ENCODE results near the gene NKX2-1. TPM values are rescaled to one million over a fixed set of nuclear protein-coding genes. Genes with fewer than 3 reads are reported as not detected.
"Not testable (repeated sequence)": the region's sequence is repeated elsewhere in the genome, so short reads cannot be mapped to it uniquely, and the experiment has no call there.

The NKX2-1 gene
- total RNA-seq, 3 donors from 2014 or later (not counting 1 experiment from before 2014, with no cell fraction given), result not detected

GRCh38 chr14:36553656-36554260, 33.7 kb upstream of the NKX2-1 start:
- H3K36me3 Mint-ChIP-seq, result no peaks in the 10 kb centered on the region
- no peak overlapping the region for H3K4me3 Mint-ChIP-seq
- DNase-seq, result peak in 1 of 2 donors; percentile 9
- TF ChIP-seq, protein P1, sequence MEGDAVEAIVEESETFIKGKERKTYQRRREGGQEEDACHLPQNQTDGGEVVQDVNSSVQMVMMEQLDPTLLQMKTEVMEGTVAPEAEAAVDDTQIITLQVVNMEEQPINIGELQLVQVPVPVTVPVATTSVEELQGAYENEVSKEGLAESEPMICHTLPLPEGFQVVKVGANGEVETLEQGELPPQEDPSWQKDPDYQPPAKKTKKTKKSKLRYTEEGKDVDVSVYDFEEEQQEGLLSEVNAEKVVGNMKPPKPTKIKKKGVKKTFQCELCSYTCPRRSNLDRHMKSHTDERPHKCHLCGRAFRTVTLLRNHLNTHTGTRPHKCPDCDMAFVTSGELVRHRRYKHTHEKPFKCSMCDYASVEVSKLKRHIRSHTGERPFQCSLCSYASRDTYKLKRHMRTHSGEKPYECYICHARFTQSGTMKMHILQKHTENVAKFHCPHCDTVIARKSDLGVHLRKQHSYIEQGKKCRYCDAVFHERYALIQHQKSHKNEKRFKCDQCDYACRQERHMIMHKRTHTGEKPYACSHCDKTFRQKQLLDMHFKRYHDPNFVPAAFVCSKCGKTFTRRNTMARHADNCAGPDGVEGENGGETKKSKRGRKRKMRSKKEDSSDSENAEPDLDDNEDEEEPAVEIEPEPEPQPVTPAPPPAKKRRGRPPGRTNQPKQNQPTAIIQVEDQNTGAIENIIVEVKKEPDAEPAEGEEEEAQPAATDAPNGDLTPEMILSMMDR (IDR thresholded peaks at IDR 0.05), result no peak
- H3K27ac Mint-ChIP-seq, result no peak overlapping the region
- H3K9me3 ChIP-seq (ENCODE audit: control insufficient read depth, insufficient read depth, low read length), result no peaks in the 10 kb centered on the region
- no peak for ATAC-seq
- no peak overlapping the region for H3K27ac ChIP-seq (ENCODE audit: low read length)
- no peaks in the 10 kb centered on the region for H3K27me3 Mint-ChIP-seq (ENCODE audit: low read depth in 2 of 2)
- H3K4me3 ChIP-seq (ENCODE audit: low read length), result no peak overlapping the region
- no peaks in the 10 kb centered on the region for H3K4me1 ChIP-seq (ENCODE audit: control insufficient read depth, insufficient read depth, low read length)
- H3K9me3 Mint-ChIP-seq, result no peaks in the 10 kb centered on the region
- H3K27me3 ChIP-seq (ENCODE audit: control insufficient read depth, insufficient read depth, low read length), result no peaks in the 10 kb centered on the region
- intact Hi-C loops (cut with micrococcal nuclease), result no loop called here
- H3K36me3 ChIP-seq (ENCODE audit: control insufficient read depth, insufficient read depth, low read length), result no peaks in the 10 kb centered on the region
- WGBS (ENCODE audit: insufficient coverage), result 79% methylated on average over 2 of the region's 4 CpGs
- no peaks in the 10 kb centered on the region for H3K4me1 Mint-ChIP-seq

DNA sequence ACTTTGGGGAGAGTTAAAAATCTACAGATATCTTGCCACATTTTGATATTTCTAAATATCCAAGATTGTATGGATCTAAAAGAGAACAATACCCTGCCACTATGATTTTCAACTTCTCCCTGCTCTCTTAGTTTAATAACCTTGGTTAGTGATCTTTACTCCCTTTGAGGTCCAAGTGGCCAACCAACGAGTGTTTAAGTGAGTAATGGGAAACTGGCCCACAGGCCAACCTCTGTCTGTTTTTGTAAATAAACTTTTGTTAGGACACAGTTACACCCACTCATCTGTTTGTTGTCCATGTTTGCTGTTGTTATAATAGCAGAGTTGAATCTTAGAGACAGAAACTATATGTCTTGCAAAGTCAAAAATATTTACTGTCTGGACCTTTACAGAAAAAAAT, 30.9 kb upstream of the NKX2-1 start:
- ATAC-seq, result no peak
- no peaks in the 10 kb centered on the region for H3K36me3 Mint-ChIP-seq
- H3K27ac Mint-ChIP-seq, result no peak overlapping the region
- Histone ChIP-seq H3K27me3 (ENCODE audit: control insufficient read depth, insufficient read depth, low read length) (no peaks in the 10 kb centered on the region), H3K4me3 (ENCODE audit: low read length) (no peak overlapping the region), H3K27ac (ENCODE audit: low read length) (no peak overlapping the region), H3K9me3 (ENCODE audit: control insufficient read depth, insufficient read depth, low read length) (no peaks in the 10 kb centered on the region), H3K36me3 (ENCODE audit: control insufficient read depth, insufficient read depth, low read length) (no peaks in the 10 kb centered on the region), H3K4me1 (ENCODE audit: control insufficient read depth, insufficient read depth, low read length) (no peaks in the 10 kb centered on the region)
- no peaks in the 10 kb centered on the region for H3K9me3 Mint-ChIP-seq
- 22% methylated on average over 1 of the region's 1 CpG for WGBS (ENCODE audit: insufficient coverage)
- intact Hi-C loops (cut with micrococcal nuclease), result no loop called here
- H3K27me3 Mint-ChIP-seq (ENCODE audit: low read depth in 2 of 2), result no peaks in the 10 kb centered on the region
- no peaks in the 10 kb centered on the region for H3K4me1 Mint-ChIP-seq
- TF ChIP-seq, protein P1 (IDR thresholded peaks at IDR 0.05), result no peak
- no peak for DNase-seq
- H3K4me3 Mint-ChIP-seq, result no peak overlapping the region

- H3K4me3 ChIP-seq (ENCODE audit: low read length); H3K4me1 ChIP-seq (ENCODE audit: control insufficient read depth, insufficient read depth, low read length); H3K36me3 Mint-ChIP-seq; H3K4me3 Mint-ChIP-seq; H3K27ac Mint-ChIP-seq; H3K4me1 Mint-ChIP-seq; H3K36me3 ChIP-seq (ENCODE audit: control insufficient read depth, insufficient read depth, low read length); H3K27me3 ChIP-seq (ENCODE audit: control insufficient read depth, insufficient read depth, low read length); H3K27ac ChIP-seq (ENCODE audit: low read length); H3K9me3 Mint-ChIP-seq; ATAC-seq; H3K9me3 ChIP-seq (ENCODE audit: control insufficient read depth, insufficient read depth, low read length); H3K27me3 Mint-ChIP-seq (ENCODE audit: low read depth in 2 of 2); DNase-seq; intact Hi-C loops (cut with micrococcal nuclease): not testable (repeated sequence)
- 95% methylated on average over 16 of the region's 16 CpGs for WGBS (ENCODE audit: insufficient coverage)
These were observed 24.2 kb upstream of the NKX2-1 start for GRCh38 chr14:36544280-36544679.

- no peaks in the 10 kb centered on the region for H3K27me3 ChIP-seq (ENCODE audit: control insufficient read depth, insufficient read depth, low read length)
- H3K36me3 Mint-ChIP-seq, result peaks cover 7% of the 10 kb centered on the region
- no peaks in the 10 kb centered on the region for H3K4me1 ChIP-seq (ENCODE audit: control insufficient read depth, insufficient read depth, low read length)
- ATAC-seq (no peak), DNase-seq (no peak)
- H3K27ac Mint-ChIP-seq, result no peak overlapping the region
- H3K27me3 Mint-ChIP-seq (ENCODE audit: low read depth in 2 of 2), result no peaks in the 10 kb centered on the region
- H3K4me3 ChIP-seq (ENCODE audit: low read length), result no peak overlapping the region
- no peaks in the 10 kb centered on the region for H3K4me1 Mint-ChIP-seq
- H3K9me3 Mint-ChIP-seq, result peaks cover 3 to 8% of the 10 kb centered on the region in 2 donors
- H3K9me3 ChIP-seq (ENCODE audit: control insufficient read depth, insufficient read depth, low read length), result no peaks in the 10 kb centered on the region
- TF ChIP-seq, protein P1 (IDR thresholded peaks at IDR 0.05), result no peak
- H3K36me3 ChIP-seq (ENCODE audit: control insufficient read depth, insufficient read depth, low read length), result no peaks in the 10 kb centered on the region
- no peak overlapping the region for H3K27ac ChIP-seq (ENCODE audit: low read length)
- no peak overlapping the region for H3K4me3 Mint-ChIP-seq
- intact Hi-C loops (cut with micrococcal nuclease), result no loop called here
- 43% methylated on average over 1 of the region's 1 CpG for WGBS (ENCODE audit: insufficient coverage)
These were observed 18.0 kb upstream of the NKX2-1 start for GRCh38 chr14:36538051-36538450.
